HG02763 (cell line): ENCODE results near the gene RELN.

Experiments
- ATAC-seq: cut with Tn5 transposase; IDR thresholded peaks from one replicate; pipeline ENCODE4 v1.9.1; 2021; ENCODE audit warnings: mild to moderate bottlenecking, moderate library complexity; ENCODE audit not compliant: unreplicated experiment

RELN gene

DNA sequence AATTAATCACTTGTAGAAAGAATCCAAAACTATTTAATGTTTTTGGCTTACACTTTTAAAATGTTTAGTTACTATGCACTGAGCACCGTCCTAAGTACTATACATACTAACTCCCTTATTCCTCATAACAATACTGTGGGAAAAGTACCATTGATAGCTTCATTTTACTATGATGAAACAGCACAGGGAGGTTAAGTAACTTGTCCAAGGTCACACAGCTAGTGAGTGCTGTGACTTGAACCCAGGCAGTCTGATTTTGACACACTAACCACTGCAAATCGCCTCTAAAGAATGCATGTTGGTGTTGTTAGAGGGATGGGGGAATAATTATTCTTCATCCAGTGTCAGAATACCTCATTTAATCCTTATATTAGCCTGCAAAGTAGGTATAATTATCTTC is 1.9 kb upstream of the RELN start:
- ATAC-seq, result no peak

DNA sequence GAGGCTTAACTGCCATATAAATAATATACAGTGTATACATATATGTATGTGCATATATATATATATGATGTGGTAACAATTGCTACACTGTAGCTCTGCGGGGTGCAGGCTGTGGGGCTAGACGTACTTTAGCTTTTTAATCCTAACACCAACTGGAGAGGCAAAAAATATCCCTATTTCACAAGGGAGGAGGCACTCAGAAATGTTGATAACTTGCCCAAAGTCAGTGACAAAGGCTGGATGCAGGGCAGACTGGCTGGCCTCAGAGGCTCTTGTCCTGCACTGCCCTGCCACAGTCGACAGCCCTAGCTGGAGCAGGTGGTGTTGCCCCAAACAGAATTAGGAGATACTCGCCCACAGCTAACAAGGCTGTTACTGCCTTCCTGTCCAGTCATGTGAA is 1.5 kb upstream of the RELN start:
- ATAC-seq, result no peak

DNA sequence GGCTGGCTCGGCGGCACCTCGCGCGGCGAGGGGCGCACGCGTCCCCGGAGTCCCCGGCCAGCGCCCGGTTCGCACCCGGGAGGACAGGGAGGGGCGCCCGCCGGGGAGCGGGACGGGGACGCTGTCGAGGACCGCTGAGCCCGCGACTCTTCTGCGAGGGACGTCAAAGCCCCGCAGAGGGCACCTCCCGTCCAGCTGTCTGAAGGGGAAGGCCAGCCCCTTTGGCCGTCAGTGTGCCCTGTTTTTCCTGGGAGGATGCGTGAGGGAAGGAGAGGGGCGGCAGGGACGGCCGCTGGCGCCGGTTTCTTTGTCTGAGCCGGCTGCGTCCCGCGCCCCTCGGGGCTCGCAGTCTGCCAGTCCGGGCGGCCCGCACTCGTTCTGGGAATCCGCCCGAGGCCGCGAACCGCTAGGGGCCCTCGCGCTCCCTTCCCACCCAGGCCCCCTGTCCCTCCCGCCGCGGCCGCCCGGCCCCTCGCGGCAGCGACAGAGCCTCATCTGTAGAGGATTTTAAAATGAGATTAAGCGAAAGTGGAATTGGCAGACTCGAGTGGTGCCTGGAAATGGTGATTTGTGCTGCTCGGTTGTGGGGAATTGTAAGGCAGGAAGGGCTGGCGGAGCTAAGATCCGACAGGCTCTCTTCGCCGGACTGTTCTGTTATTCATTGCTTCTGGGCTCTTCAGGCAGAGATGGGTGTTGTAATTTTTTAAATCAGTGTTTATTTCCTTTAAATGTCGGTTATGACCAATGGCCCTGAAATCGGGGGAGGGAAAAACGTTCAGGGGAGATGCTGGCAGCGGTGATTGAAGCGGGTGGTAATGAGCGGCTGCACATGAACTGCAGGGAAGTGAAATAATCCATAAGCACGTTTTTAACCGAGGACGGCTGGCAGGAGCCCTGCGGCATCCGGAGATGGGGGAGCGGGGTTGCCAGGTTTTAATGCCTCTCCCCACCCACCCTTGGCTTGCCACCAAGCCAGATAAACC is 618 bp upstream of the RELN start:
- ATAC-seq, result no peak

DNA sequence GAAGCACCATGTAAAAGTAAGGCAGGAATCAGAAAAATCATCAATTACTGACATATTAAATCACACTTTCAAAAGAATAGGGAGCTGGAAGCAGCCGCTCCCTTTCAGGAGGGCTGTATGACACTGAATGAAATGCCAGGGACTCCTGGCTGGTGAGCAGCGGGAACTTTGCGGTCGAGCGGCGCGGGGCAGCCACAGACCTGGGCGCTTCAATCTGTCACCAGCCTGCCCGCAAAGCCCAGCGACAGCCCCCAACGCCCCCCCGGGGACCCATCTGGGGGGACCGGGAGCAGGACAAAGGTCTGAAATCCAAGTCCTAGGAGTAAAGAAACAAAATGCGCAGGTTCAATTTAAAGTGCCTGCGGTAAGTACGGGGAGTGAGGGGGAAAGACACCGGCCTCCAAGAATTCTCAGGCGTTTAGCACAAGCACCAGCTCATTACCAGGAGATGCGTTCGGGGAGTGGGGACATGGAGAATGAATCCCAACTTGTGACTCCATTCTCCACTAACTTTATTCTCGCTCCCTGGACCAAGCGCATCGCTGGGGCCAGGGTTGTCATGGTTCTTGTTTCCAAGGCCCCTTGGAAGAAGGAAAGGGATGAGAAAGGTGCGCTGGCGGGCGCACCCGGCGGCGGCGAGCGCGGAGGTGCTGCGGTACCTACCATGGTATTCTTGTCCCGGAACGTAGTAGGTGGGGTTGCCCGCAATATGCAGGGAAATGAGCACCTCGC is 824 bp downstream of the RELN start:
- no peak for ATAC-seq

DNA sequence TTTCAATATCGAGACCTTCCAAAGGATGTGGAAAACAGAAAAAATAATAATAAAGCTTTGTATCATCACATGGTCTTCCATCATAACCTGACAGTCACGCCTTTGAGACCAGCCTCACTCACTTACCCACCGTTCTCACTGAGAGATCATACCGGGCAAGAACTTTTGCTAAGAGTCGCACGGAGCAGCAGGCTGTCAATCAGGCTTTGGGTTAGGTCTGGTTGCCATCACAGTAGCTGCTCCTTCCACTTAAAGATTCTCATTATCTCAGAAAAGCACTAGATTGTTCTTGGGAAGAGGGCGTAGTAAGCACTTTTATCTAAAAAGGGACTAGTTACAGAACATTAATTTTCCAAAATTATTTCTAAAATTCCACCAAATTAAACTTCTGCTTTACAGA is 2.0 kb downstream of the RELN start:
- no peak for ATAC-seq

DNA sequence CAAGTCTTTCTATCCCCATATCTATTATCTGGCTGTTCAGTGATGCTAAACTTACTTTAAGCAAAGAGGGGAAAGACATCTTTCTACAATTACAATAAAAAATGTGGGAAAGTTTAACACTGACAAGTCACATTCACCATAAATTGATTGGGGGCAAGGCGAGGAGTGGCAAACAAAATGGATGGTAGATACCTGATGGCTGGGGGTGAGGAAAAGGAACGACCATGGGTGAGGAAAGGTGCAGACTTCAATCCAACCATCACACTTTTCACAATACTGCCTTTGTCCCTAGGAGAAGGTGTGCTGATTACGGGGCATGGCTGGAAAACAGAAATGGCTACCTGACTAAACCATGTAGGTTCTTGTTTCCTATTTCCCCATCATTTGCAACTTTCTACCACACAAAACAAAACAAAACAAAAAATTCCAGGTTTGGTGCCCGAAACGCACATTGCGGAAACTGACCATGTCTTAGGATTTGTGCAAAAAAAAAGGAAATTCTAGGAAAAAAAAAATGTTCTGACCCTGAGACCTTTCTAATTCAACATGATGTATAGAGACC is 3.8 kb downstream of the RELN start:
- no peak for ATAC-seq

DNA sequence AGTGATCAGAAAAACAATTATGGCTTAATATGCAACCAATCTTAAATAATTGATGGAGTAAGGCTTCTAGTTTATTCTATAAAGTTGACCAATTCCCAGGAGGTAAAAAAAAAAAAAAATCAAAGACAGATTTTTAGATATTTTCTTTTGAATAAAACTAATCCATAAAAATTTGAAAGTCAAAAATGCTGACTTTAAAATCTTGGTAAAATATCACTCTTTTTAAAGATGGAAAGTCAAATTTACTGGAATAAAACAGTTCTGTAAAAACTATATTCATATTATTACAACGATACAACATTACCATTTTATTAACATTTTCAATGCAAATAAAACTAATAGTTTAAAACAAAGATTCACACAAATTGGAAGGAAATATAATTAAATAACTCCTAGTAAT is 5.4 kb downstream of the RELN start:
- no peak for ATAC-seq

DNA sequence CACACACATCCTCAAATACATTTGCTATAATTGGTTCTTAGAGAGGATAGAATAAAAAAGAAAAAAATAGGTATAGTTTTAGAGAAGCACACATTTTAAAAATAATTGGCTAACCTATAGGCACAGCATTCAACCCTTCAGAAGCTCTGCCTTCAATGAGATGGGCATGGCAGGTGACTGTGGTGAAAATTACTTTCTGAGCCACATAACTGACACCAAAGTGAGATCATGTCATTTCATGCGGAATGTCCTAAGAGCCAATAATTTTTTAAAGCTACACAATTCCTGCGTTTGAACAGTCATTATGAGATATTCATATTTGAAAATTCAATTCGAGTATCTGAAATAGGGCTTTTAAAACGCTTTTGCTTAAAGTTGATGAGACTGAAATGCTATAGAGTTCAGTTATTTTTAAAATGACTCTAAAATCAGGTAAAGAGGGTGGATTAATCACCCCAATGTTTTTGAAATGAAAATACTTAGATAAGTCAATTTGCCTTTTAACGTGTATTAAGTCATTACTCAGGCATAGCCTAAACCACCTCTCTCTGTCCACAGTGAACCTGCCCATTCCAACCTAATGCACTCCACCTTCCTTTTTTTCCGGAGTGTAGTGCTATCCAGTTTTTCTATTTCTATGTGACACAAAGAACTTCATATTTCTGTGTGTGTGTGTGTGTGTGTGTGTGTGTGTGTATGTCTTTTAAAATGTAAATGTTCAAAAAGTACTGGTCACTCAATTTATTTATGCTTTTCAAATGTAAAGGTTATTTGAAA is 6.1 kb downstream of the RELN start:
- ATAC-seq, result no peak

DNA sequence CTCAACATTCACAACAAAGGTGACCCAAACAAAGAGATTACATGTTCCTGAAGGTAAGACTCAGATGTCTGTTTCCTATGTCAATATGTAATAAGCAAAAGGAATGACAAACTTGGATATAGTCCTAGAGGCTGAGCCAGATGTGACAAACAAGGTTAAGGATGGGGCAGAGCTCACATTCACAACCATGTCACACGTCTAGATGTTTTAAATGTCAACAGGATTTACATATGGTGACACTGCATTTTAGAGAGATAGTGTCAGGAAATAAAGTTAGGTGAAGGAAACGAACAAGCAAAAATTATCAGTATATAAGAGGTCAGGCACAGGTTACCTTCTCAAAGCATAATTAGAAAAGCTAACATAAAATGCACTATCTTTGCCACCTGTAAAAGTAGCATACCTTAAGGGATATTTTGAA is 8.4 kb downstream of the RELN start:
- no peak for ATAC-seq

DNA sequence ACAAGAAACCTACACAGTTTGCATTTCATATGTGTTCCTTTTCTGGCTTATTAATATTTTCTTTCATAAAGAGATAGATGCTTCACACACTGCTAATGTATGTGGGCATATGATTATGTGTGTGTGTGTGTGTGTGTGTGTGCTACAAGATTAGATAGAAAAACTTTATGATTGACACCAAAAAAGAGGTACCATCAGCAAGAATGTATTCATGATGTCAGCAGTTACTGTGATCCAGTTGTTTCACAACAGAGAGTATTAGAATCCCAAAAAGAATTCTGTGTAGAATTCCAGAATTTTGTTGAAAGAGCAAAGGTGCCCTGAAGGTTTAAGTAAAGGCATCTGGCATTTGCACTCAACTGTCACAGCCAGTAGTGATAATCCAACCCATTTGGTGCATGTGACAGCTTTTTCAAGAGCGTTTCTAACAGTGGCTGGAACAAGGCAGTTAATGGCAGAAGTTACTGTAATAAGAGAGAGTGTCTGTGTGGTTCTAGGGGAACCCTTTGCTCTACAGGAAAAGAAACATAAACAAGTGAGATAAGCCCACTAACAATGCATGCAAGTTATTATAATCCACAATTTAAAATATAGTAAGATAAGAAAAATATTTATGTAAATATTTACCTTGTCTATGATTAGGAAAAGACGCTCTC is 16.6 kb downstream of the RELN start:
- no peak for ATAC-seq

DNA sequence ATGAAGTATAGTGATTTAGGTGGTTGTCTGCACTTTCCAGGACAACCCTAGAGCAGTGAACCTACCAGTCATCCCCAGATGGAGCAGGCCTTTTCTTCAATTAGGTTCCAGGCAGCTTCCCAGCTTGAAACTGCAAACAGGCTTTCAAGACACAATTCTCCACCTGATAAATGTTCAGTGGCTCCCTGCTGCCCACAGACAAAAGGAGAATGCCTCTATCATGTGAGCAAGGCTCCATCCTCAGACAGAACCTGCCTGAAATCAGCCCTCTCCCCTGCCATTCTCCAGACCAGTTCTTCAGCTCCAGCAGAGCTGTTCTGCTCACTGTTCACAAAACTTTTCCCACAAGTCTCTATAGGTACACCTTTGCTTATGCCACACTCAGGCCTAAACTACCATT is 22.1 kb downstream of the RELN start:
- ATAC-seq, result no peak

DNA sequence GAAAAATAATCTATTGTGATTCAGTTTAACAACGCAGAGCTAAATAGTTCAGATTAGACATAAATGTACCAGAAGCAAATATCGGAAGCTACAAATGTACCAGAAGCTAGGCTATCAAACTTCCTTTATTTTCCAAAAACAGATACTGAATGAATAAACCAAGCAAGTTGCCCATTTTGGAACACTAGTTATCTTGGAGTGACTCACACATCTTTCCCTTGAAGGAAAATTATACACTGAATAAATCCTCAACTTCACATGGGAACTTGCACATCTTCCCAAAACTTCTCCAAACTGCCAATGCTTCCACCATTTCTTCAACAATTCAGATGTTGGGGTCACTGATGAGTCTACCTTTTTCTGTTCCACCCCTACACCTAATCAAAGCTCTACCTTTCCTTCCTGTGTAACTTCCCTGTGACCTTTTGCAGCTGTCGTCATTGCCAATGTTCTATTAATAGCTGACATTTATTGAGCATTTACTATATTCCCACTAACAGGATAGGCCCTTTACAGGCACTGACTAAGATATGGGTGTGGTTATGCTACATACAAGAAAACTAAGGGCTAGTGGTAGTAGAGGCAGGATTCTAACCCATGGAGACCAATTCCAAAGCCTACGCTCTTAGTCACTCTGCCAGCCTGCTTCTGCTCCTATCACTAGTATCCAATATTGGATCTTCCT is 22.7 kb downstream of the RELN start:
- no peak for ATAC-seq

DNA sequence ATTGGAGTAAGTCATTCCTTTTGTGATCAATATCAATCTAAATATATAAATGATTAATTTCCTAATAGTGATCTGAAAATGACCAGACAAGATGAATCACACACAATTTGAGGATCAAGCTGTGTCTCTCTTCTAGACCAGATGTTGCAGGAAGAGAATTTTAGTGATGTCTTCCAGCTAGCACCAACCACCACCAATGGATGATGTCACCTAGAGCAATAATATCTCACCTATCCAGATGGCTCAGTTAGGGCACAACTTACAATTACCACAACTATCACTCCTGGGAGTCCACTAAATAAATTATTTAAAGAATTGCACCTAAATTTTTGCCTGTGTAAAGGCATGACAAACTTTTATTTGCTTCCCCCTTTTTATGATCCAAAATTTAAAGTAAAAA is 25.2 kb downstream of the RELN start:
- no peak for ATAC-seq

DNA sequence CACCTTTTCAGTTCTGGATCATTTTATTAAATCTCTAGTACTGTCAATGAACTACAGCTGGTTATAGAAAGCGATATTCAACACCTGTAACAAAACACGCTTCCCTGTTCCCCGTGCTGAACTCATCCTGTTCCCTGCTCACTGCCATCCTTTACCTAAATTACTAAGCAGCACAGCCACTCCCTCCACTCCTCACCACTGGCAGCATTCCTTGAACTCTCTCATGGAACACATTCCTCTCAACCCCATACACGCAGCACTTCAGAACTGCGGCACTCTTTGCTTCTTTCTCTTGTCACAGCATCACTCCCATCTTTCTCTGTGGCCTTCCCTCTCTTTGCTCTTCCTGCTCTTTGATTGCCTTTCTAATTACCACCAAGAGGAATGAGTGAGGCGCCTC is 27.4 kb downstream of the RELN start:
- no peak for ATAC-seq

DNA sequence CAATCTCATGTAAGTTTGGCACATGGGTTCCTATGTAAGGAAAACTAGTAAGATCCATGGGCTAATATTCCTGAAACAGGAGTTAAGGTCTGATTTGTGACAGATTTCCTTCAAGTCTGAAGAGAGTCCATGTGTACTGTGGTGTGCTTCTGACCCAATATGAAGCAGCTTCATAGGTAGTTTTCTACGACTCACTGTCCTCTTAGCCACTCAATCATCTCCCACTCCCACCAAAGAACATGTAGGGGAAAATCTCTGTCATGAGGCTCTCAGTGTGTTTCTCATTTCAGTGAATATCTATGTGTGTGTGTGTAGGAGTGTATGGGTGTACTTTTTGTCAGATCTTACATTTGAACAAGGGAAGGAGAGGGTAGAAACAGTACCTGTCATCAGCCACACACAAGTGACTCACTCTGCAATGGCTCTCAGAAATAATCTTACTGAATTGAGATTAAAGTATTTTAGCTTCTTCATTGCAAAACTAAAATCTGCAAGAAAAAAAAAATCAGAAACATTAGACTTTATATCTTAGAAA is 31.1 kb downstream of the RELN start:
- ATAC-seq, result no peak

DNA sequence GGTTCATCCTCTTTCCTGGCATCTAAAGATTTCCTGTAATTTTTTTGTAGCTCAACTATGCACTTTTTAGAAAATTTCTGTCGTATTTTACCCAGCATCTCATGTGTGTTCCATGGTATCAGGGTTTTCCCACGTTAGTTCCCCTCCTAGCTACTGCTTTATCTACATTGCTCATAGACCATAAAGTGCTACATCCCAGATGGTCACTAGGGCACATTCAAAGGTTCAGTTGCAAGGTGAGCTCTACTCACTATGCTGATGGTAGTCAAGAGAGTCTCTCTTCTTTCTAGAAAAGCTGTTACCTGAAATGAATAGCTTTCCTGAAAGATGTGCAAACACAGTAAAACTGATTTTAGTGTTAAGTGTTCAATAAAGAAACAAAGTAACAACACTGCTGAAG is 33.5 kb downstream of the RELN start:
- ATAC-seq, result no peak

DNA sequence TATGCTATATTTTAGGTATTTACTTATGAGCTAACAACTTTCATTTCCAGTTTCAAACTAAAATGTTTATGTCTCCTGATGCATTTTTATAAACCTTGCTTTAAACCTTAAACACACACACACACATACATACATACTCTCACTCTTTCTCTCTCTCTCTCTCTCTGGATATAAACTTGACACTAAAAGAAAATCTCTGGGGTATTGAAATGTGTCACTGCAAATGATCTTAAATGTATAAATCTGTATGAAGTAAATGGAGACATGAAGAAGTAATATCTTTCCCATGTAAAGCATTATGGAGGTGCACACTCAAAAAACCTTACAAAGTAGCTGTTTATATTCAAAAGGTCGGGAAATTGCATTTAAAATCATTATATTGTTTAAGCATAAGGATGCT is 37.0 kb downstream of the RELN start:
- no peak for ATAC-seq

DNA sequence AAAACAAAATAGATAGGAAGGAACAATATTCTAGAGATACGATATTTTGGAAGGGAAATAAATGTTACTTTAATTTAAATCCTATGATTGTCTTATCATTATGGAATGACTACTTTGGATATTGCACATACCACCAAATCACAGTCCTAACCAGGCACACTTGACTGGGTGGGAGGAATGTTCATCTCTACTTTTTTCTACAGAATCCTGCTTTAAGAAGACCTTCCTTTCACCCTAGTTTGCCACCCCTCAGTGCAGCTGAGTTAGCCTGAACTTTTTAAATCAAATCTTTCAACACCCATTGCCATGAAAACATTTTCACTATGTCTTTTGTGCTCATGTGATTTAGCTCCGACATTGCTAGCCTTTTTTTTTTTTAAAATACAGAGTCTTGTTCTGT is 38.1 kb downstream of the RELN start:
- no peak for ATAC-seq

DNA sequence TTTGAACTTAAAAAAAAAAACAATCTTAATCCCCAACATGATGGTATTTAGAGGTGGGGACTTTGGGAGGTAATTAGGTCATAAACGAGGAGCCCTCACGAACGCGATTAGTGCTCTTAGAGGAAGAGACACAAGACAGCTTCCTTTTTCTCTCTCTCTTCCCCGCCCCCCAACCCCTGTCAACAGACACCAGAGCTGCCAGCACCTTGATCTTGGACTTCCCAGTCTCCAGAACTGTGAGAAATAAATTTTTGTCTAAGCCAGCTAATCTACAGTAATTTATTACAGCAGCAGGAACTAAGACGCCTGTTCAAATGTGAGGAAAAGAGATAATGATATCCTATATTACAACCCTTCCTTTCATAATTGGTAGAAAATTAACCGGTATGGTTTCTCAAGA is 40.1 kb downstream of the RELN start:
- no peak for ATAC-seq
